Chondrocyte (in vitro differentiated cells): ENCODE results near the gene GALNT10. TPM values are rescaled to one million over a fixed set of nuclear protein-coding genes. Genes with fewer than 3 reads are reported as not detected.

Source experiments
- DNase-seq: peaks from one replicate; pipeline ENCODE4 v3.0.0; 2021; ENCODE audit warnings: mixed read lengths, low spot score
- H3K27ac Mint-ChIP-seq: one replicate; pipeline ENCODE4 v1.8.0; 2021; ENCODE audit warnings: mild to moderate bottlenecking, moderate library complexity, mixed read lengths; ENCODE audit not compliant: unreplicated experiment
- H3K27me3 Mint-ChIP-seq: 2 replicates; pipeline ENCODE4 v1.8.0; 2021; ENCODE audit warnings: low read depth, mixed read lengths
- H3K36me3 Mint-ChIP-seq: 2 replicates; pipeline ENCODE4 v1.8.0; 2021; ENCODE audit warnings: low read depth, mixed read lengths
- H3K4me1 Mint-ChIP-seq: 2 replicates; pipeline ENCODE4 v1.8.0; 2021; ENCODE audit warnings: low read depth, mild to moderate bottlenecking, mixed read lengths
- H3K4me3 Mint-ChIP-seq: one replicate; pipeline ENCODE4 v1.8.0; 2021; ENCODE audit warnings: mild to moderate bottlenecking, moderate library complexity, mixed read lengths; ENCODE audit not compliant: unreplicated experiment
- H3K9me3 Mint-ChIP-seq: 2 replicates; pipeline ENCODE4 v1.8.0; 2021; ENCODE audit warnings: low read depth, mixed read lengths
- CTCF ChIP-seq: fragments of 200-600 bp; sonication (generic); IDR thresholded peaks from 2 replicates; pipeline ENCODE4 v1.5.0; 2021; ENCODE audit warnings: antibody characterized with exemption, mild to moderate bottlenecking, moderate library complexity
- total RNA-seq: library from RNA; stranded (reverse); gene quantifications from 3 replicates; pipeline ENCODE4 v1.2.1, GENCODE V29; 2021

GALNT10 gene
- total RNA-seq, 1 donor from 2014 or later = 155 TPM

GRCh38 chr5:154240595-154240994, 50.1 kb downstream of the GALNT10 start:
- Mint-ChIP-seq H3K4me3 (no peak overlapping the region), H3K9me3 (no peaks in the 10 kb centered on the region), H3K4me1 (peaks cover 80% of the 10 kb centered on the region), H3K27ac (peak overlapping the region; percentile 38), H3K27me3 (no peaks in the 10 kb centered on the region), H3K36me3 (no peaks in the 10 kb centered on the region)
- TF ChIP-seq CTCF = no peak
- no peak for DNase-seq

GRCh38 chr5:154241021-154241420, 50.5 kb downstream of the GALNT10 start:
- DNase-seq = no peak
- Mint-ChIP-seq H3K27ac (peak overlapping the region; percentile 38), H3K4me1 (peaks cover 76% of the 10 kb centered on the region), H3K9me3 (no peaks in the 10 kb centered on the region), H3K36me3 (no peaks in the 10 kb centered on the region), H3K4me3 (no peak overlapping the region), H3K27me3 (no peaks in the 10 kb centered on the region)
- no peak for TF ChIP-seq CTCF

GRCh38 chr5:154242442-154242841, 51.9 kb downstream of the GALNT10 start:
- H3K27ac Mint-ChIP-seq = peak overlapping the region; percentile 72
- H3K36me3 Mint-ChIP-seq = no peaks in the 10 kb centered on the region
- no peak for TF ChIP-seq CTCF
- no peak for DNase-seq
- H3K9me3 Mint-ChIP-seq = no peaks in the 10 kb centered on the region
- no peaks in the 10 kb centered on the region for H3K27me3 Mint-ChIP-seq
- peaks cover 63% of the 10 kb centered on the region for H3K4me1 Mint-ChIP-seq
- no peak overlapping the region for H3K4me3 Mint-ChIP-seq

GRCh38 chr5:154242964-154243376, 52.4 kb downstream of the GALNT10 start:
- TF ChIP-seq CTCF = no peak
- H3K27me3 Mint-ChIP-seq = no peaks in the 10 kb centered on the region
- H3K4me3 Mint-ChIP-seq = no peak overlapping the region
- H3K4me1 Mint-ChIP-seq = peaks cover 58% of the 10 kb centered on the region
- no peaks in the 10 kb centered on the region for H3K9me3 Mint-ChIP-seq
- peak overlapping the region; percentile 72 for H3K27ac Mint-ChIP-seq
- no peak for DNase-seq
- H3K36me3 Mint-ChIP-seq = no peaks in the 10 kb centered on the region

- no peak for TF ChIP-seq CTCF
- no peaks in the 10 kb centered on the region for H3K36me3 Mint-ChIP-seq
- H3K27me3 Mint-ChIP-seq = no peaks in the 10 kb centered on the region
- peaks cover 52% of the 10 kb centered on the region for H3K4me1 Mint-ChIP-seq
- H3K9me3 Mint-ChIP-seq = no peaks in the 10 kb centered on the region
- peak overlapping the region; percentile 22 for H3K4me3 Mint-ChIP-seq
- H3K27ac Mint-ChIP-seq = peak overlapping the region; percentile 70
- no peak for DNase-seq
These were observed 53.2 kb downstream of the GALNT10 start for GRCh38 chr5:154243736-154244135.
